Left ventricle myocardium inferior (tissue), 1 donor: Measurements from ENCODE around the gene SMG6. TPM values are rescaled to one million over a fixed set of nuclear protein-coding genes. Genes with fewer than 3 reads are reported as not detected.

Experiments used
- DNase-seq: peaks from one replicate; pipeline ENCODE4 v3.0.0-alpha.2; 2020
- H3K27ac ChIP-seq: fragments of 200-600 bp; replicated peaks from 2 replicates; pipeline ENCODE4 v1.8.0; 2021
- H3K27me3 ChIP-seq: fragments of 200-600 bp; 2 replicates; pipeline ENCODE4 v1.8.0; 2021; ENCODE audit warnings: low read depth
- H3K36me3 ChIP-seq: fragments of 200-600 bp; 2 replicates; pipeline ENCODE4 v1.8.0; 2021
- H3K4me1 ChIP-seq: fragments of 200-600 bp; 2 replicates; pipeline ENCODE4 v1.8.0; 2021
- H3K4me3 ChIP-seq: fragments of 200-600 bp; 2 replicates; pipeline ENCODE4 v1.8.0; 2021; ENCODE audit warnings: mild to moderate bottlenecking, moderate library complexity
- H3K9me3 ChIP-seq: fragments of 200-600 bp; replicated peaks from 2 replicates; pipeline ENCODE4 v1.8.0; 2021
- intact Hi-C: fragments of 100-400 bp; cut with micrococcal nuclease; formaldehyde crosslinking; loops from one replicate; pipeline ENCODE4 v1.11.0; 2022
- total RNA-seq: library from RNA; stranded (reverse); fragmentation: NEBNext Ultra II Directional; extraction: Animal tissue kit (Norgen Biotek cat#: 25700); gene quantifications from one replicate; pipeline ENCODE4 v1.2.1, GENCODE V29; 2021
- TF ChIP-seq, protein P1 (sequence below): fragments of 200-600 bp; IDR thresholded peaks from 2 replicates; pipeline ENCODE4 v1.8.0; 2021; ENCODE audit warnings: antibody characterized with exemption, mild to moderate bottlenecking, borderline replicate concordance
- donor health status: DM: no; HTN: yes; CAD: no; lungs with severe emphysema.

The SMG6 gene
- total RNA-seq, 1 donor from 2014 or later, result 22.1 TPM

DNA sequence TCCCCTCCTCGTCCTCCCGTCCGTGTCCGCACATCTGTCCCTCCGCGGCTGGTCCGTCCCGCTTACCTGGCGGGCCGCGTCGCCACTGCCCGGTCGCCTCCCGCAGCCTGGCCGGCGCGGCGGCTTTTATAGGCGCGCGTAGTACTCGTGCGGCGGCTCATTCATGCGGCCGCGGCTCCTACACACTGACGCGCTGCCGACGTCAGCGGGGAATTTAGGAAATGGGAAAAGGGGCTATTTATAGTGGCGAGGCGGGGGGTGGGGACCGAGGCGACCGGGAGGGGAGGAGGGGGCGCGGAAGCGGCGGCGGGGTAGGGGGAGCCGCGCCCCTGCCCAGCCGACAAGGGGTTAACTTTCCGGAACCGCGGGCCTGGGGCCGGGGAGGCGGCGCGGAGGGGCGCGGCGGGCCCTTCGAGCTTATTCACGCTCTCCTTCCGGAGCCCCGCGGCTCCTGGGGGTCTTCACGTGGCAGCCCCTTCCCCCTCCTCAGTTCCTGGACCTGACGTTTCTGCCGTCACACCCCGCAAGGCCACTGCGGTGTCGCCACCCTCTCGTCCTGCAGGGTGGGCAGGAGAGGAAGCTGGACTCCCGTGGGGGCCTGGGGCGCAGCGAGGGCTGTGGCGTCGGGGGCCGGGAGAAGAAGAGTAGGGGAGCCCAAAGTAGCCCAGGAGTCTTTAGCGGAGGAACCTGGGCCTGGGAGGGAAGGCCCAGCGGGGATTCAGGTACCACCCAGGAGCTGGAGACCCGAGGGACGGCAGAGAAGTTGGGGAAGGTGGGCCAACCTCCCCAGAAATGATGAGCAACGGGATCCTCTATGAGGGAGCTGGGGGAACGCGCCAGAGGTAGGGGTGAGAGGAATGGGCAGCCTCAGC, 252.3 kb downstream of the SMG6 start:
- Histone ChIP-seq H3K36me3 (no peaks in the 10 kb centered on the region), H3K4me3 (peak overlapping the region; percentile 87), H3K4me1 (peaks cover 57% of the 10 kb centered on the region), H3K27me3 (peaks cover 52% of the 10 kb centered on the region), H3K27ac (peak overlapping the region; percentile 48), H3K9me3 (no peaks in the 10 kb centered on the region)
- TF ChIP-seq, protein P1, sequence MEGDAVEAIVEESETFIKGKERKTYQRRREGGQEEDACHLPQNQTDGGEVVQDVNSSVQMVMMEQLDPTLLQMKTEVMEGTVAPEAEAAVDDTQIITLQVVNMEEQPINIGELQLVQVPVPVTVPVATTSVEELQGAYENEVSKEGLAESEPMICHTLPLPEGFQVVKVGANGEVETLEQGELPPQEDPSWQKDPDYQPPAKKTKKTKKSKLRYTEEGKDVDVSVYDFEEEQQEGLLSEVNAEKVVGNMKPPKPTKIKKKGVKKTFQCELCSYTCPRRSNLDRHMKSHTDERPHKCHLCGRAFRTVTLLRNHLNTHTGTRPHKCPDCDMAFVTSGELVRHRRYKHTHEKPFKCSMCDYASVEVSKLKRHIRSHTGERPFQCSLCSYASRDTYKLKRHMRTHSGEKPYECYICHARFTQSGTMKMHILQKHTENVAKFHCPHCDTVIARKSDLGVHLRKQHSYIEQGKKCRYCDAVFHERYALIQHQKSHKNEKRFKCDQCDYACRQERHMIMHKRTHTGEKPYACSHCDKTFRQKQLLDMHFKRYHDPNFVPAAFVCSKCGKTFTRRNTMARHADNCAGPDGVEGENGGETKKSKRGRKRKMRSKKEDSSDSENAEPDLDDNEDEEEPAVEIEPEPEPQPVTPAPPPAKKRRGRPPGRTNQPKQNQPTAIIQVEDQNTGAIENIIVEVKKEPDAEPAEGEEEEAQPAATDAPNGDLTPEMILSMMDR, result no peak
- DNase-seq, result no peak
- intact Hi-C loops, result no loop called here

DNA sequence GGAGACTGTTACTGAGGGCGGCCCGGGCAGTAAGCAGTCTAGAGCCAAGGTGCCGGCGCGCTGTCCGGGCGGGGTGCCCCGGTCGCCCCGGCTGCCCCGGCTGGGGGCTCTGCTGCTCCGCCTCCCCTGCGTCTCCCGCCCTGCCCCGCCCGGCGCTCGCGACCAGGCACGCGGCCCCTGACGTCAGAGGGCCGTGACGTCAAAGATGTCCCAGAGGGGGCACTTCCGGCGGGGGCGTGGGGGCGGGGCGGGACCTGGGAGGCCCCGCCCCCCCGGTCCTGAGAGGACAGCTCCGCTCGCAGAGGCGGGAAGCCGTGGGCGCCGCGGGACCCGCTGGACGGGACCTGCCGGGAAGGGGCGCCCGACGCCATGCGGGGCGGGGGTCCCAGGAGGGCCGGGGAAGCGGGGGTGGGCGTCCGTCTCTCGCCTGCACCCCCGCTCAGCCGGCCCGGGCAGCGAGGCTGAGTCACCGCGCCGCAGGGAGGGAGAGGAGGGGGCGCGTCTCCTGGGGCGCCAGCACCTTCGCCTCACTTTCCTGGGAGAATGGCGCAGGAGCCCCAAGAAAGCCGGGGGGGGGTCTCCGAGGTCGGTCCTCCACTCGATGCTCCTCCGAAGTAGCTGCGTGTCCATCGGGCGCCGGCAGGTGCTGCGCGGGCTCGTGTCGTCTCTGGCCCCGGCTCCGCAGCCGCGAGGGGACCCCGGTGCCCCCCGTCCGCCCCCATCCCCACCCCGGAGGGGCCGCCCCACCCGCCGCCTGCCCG, 253.1 kb downstream of the SMG6 start:
- peaks cover 46% of the 10 kb centered on the region for H3K27me3 ChIP-seq
- peak overlapping the region; percentile 48 for H3K27ac ChIP-seq
- H3K36me3 ChIP-seq, result no peaks in the 10 kb centered on the region
- peak overlapping the region; percentile 87 for H3K4me3 ChIP-seq
- TF ChIP-seq, protein P1, result no peak
- intact Hi-C loops, result no loop called here
- no peaks in the 10 kb centered on the region for H3K9me3 ChIP-seq
- peaks cover 52% of the 10 kb centered on the region for H3K4me1 ChIP-seq
- DNase-seq, result peak; percentile 64

GRCh38 chr17:2049333-2050299, 254.0 kb downstream of the SMG6 start:
- peak overlapping the region; percentile 56 for H3K27ac ChIP-seq
- H3K36me3 ChIP-seq, result no peaks in the 10 kb centered on the region
- H3K4me1 ChIP-seq, result peaks cover 48% of the 10 kb centered on the region
- TF ChIP-seq, protein P1, result no peak
- H3K4me3 ChIP-seq, result peak overlapping the region; percentile 87
- peaks cover 38% of the 10 kb centered on the region for H3K27me3 ChIP-seq
- DNase-seq, result peak; percentile 90
- no peaks in the 10 kb centered on the region for H3K9me3 ChIP-seq
- intact Hi-C loops, result no loop called here

DNA sequence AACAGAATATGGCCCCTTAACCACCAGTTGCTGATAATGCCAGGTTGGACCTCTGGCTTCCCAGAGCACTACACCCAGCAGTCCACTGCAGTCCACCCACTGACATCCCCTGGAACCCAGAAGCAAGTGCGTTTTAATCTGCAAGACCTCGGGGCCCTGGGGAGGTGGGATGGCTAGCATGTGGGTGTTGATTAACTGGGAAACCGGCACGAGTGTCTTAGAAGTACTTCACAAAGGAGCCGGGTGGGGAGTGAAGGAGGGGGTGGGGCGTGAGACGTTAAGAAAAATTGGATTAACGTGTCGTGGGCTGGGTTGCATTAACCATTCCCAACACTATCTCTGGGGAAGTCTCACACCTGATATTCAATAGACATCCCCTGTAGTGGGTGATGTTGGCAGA, 254.8 kb downstream of the SMG6 start:
- H3K27ac ChIP-seq, result no peak overlapping the region

More for the DNA sequence above, 254.8 kb downstream of the SMG6 start:
- H3K36me3 ChIP-seq, result peaks cover 6% of the 10 kb centered on the region
- no peaks in the 10 kb centered on the region for H3K9me3 ChIP-seq
- peaks cover 30% of the 10 kb centered on the region for H3K27me3 ChIP-seq
- intact Hi-C loops, result no loop called here
- H3K4me1 ChIP-seq, result peaks cover 48% of the 10 kb centered on the region
- DNase-seq, result no peak
- peak overlapping the region; percentile 87 for H3K4me3 ChIP-seq
- TF ChIP-seq, protein P1, result no peak
